HG02571 (cell line): ENCODE measurements around the gene MS4A1.
A peak's percentile ranks its signal among the peaks of the same experiment; 100 is the strongest.
"Not testable (repeated sequence)": the region's sequence is repeated elsewhere in the genome, so short reads cannot be mapped to it uniquely, and the experiment has no call there.

ENCODE experiments used
- ATAC-seq: cut with Tn5 transposase; IDR thresholded peaks from one replicate; pipeline ENCODE4 v1.9.1; 2021; ENCODE audit warnings: mild to moderate bottlenecking, moderate library complexity; ENCODE audit not compliant: unreplicated experiment

Gene MS4A1

DNA sequence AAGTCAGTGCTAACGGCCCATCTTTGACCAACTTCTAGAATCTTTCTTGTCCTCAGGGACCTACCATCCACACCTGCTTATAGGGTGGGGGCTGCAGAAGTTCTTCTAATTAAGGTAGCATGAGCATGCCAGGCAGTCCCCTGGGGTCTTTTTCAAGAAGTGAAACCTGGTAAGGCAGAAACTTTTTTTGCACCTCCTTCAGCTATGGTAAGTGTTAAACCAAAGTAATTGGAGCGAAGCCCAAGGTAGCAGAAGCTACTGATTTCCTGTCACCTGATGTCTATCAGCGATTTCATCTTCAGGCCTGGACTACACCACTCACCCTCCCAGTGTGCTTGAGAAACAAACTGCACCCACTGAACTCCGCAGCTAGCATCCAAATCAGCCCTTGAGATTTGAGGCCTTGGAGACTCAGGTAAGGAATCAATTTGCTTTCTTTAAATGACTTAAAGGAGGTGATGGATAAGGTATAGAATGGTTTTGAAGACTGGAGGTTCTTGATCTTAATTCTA is at the start of gene MS4A1:
Gene MS4A1 (plus strand): TSS at position 317 of the 512 bp plus-strand sequence. CDS start 6,528 bp downstream, outside the sequence.
- peak; percentile 86 for ATAC-seq

DNA sequence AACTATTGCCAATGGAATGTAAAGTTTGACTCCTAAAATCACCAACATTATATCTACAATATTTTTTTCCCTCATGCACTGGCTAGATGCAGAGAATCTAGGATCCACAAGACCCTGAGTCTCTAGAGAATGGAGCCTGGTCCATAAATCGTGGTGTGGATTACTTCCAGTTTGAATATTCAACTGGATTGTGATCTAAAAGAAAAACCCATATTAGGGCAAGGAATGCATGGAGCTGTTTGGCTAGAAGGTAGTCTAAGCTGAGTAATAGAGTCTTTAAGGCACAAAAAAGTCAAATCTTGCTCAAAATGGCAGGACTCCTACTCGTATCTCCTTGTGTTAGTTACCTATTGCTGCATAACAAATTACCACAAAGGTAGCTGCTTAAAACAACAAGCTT is 35.6 kb upstream of the MS4A1 start:
- no peak for ATAC-seq

DNA sequence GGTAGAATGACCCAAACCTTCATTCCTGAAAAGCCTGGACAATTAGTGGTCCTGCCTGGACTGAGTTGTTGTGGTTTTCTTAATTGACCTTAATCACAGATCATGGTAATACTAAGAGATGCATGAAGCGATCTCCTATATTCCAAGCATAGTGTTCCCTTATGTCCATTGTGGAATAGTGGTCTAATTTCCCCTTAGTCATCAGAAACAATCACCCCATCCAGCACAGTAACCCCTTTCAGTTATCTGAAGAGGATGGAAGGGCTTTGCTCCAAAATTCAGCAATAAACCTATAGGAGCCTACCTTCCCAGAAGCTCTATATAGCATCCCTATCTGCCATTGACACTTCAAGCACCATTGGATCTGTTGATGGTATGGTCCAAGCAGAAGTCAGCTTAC is 33.0 kb upstream of the MS4A1 start:
- ATAC-seq: no peak

DNA sequence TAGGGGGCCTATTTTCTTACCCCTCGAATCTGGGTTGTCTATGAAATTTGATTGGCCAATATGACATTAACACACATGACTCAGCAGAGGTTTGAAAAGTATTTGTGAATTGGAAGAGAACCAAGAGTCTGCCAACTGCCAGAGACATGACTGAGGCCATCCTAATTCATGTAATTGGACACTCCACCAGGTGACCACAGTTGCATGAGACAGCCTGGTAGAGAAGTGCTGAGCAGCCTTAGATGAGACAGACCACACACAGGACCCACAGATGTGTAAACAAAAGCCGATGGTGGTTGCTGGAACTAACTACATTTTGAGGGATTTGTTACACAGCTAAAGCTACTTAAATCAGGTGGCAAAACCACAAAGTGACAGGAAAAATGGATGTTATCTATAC is 27.1 kb upstream of the MS4A1 start:
- ATAC-seq: no peak

DNA sequence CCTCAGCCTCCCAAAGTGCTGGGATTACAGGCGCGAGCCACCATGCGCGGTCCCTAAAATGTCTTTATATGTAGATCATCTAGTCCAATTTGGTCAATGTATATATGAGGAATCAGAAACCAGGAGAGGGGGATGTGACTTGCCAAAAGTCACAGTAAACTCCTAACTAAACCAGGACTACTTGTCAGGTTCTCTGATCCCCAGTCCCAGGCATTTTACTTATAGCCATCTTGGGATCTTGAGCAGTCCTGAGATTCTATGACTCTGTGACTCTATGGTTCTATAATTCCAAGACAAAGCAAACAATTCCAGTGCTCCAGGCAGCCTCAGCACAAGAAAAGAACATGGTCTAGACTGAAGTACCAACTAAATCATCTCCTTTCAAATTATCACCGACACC is 26.4 kb upstream of the MS4A1 start, which contains the start of gene MS4A5:
Gene MS4A5 (plus strand): TSS at position 301 of the 400 bp plus-strand sequence. CDS start 103 bp downstream, outside the sequence.
- ATAC-seq: no peak

DNA sequence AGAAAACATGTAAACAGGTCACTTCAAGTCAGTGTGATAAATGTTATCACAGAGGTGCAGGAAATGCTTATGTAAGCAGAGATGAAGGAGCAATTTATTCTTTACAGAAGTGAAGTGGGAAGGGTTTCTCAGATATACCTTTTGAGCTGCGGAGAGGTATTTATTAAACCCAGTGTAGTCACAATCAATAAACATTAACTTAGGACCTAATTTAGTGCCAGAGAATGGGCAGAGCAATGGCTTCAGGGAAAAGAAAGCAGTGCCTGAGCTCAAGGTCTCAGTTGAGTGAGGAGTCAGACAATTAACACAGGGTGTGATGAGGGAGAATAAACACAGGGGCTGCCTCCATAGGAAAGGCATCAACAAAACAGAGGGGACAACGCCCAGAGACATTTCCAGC is 24.4 kb upstream of the MS4A1 start:
- ATAC-seq: no peak

DNA sequence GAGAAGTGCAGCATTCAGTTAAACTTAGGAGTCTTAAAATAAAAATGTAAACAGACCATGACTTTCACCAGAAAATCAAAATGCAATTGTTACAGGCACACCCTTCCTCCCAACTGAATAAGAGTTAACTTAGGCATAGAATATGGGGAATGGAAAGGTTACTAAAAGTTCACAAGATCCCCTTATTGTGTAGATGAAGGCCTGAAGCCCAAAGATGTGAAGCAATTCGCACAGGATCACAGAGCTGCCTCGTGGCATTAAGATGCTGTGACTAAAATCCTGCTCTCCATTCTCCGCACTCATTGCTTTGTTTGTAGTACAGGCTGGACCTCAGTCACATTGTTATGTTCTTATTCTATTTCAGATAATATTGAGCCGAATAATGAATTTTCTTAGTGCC is 22.2 kb upstream of the MS4A1 start:
- no peak for ATAC-seq

DNA sequence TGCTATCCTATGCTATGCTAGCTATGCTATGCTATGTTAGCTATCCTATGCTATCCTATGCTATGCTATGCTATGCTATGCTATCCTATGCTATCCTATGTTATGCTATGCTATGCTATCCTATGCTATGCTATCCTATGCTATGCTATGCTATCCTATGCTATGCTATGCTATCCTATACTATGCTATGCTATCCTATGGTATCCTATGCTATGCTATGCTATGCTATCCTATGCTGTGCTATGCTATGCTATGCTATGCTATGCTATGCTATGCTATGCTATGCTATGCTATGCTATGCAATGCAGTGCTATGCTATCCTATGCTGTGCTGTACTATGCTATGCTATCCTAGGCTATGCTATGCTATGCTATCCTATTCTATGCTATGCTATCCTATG is 8.6 kb upstream of the MS4A1 start:
- ATAC-seq: no peak

DNA sequence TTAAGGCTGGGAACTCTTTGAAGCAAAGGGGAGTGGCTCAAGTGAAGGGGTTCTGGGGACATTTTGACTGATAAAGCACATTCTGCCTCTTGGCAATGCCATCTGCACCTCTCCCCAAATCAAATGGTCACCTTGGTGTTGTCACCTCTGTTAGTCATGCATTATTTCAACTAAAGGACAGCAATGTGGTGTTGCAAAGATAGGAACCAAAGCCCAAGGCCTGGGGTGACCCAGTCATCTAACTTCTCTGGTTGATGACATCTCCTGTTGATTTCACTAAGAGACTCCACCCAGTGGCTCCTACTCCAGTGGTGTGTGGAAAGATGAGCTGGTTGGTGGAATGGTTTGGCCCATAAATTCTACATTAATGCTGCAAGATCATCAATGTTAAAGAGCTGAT is 7.8 kb upstream of the MS4A1 start:
- ATAC-seq: no peak

DNA sequence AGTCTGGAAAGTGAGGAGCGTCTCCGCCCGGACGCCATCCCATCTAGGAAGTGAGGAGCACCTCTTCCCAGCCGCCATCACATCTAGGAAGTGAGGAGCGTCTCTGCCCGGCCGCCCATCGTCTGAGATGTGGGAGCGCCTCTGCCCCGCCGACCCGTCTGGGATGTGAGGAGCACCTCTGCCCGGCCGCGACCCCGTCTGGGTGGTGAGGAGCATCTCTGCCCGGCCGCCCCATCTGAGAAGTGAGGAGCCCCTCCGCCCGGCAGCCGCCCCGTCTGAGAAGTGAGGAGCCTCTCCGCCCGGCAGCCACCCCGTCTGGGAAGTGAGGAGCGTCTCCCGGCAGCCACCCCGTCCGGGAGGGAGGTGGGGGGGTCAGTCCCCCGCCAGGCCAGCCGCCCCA is 4.5 kb upstream of the MS4A1 start:
- not testable (repeated sequence) for ATAC-seq

DNA sequence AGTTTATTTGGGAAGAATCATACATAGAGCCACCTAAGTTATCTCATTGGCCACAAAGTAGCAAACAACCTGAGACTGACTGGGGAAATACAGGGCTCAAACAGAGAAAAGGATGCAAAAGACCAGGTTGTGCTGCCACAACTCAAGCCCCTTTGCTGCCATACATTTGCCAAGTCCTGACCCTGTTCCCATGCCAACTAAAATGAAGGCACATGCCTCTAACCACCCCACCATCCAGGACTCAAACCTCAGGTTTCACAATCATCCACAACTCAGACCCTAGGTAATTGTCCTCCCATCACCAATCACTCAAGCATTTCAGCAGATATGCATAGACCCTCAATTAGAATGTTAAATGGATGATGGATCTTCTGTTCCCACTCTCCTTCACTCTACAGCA is 1.4 kb upstream of the MS4A1 start:
- no peak for ATAC-seq

DNA sequence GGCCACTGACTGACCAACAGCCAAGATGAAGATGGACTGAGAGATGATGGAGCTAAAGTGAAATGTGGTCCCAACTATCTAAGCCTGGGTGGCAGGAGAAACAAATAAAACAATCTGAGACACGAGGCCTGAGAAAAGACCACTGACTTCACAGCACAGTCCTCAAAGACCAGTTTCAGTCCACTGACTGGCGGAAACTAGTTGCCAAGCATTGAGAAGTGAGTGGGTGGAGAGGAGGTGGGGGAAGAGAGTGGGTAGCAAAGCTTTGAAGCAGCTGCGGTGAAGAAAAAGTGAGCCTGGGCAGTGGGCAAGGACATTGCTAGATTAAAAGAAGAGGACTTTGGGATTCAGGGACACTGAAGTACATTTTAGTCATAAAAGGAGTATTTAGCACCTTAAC is 1.9 kb downstream of the MS4A1 start:
- ATAC-seq: peak; percentile 43

DNA sequence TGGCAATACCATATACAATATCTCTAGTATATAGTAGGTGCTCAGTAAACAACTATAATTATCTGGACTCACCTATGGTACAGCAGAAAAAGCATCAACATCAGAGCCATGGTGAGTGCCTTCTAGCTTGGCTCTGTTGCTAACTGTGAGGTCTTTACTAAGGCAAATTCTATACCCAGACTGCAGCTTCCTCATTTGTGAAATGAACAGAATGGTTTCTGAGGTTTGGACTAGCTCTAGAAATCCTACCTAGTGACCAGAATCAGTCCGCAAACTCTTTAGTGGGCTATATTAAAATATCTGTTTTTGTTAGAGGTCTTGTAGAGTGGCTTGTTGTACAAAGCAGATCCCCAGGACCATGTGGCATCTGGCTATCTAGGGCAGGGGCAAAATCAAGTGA is 3.7 kb downstream of the MS4A1 start:
- no peak for ATAC-seq

DNA sequence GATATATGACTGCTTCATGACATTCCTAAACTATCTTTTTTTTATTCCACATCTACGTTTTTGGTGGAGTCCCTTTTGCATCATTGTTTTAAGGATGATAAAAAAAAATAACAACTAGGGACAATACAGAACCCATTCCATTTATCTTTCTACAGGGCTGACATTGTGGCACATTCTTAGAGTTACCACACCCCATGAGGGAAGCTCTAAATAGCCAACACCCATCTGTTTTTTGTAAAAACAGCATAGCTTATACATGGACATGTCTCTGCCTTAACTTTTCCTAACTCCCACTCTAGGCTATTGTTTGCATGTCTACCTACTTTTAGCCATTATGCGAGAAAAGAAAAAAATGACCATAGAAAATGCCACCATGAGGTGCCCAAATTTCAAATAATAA is 13.2 kb downstream of the MS4A1 start:
- no peak for ATAC-seq

DNA sequence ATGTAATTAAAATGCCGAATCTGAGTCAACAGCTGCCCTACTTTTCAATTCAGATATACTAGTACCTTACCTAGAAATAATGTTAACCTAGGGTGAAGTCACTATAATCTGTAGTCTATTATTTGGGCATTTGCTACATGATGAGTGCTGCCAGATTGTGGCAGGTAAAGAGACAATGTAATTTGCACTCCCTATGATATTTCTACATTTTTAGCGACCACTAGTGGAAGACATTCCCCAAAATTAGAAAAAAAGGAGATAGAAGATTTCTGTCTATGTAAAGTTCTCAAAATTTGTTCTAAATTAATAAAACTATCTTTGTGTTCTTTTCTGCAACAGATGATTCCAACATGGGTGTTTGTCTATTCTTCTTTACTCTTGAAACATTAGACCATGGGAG is 14.1 kb downstream of the MS4A1 start:
- no peak for ATAC-seq

DNA sequence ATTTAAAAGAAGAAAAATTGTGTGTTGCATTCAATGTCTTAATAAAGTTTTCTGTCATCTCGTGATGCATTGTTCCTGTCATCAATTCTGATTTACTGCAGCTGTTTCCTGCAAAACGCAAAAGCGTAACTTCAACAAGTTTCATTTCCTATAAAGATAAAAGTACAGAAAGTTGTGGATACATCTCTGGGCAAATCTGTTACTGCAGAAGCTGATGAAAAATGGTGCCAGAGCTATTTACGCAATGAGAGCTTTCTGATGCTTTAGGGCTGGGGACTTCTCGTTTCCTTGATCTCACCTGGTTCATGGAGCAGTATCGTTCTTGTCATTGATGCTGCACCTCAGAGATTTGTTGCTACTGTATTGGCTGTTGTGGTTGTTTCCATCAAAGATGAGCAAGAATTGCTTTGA is 21.4 kb downstream of the MS4A1 start:
- no peak for ATAC-seq

DNA sequence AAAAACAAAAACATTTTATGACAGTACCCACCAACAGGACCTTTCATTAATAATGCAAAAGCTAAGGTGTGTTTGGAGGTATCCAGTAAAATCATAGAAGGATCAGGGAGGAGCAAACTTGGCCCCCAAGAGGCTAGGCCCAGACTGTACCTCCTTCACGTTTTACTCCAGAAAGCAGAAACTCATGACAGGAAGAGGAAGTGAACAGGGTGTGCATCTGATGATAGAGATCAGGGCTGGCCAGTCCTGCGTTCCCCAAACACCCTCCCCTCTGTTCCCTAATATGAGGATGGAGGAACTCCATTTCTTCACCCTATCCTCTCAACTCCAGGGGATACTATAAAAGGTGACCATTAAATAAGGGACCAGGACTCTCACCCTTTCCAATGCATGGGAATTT is 26.7 kb downstream of the MS4A1 start:
- no peak for ATAC-seq

DNA sequence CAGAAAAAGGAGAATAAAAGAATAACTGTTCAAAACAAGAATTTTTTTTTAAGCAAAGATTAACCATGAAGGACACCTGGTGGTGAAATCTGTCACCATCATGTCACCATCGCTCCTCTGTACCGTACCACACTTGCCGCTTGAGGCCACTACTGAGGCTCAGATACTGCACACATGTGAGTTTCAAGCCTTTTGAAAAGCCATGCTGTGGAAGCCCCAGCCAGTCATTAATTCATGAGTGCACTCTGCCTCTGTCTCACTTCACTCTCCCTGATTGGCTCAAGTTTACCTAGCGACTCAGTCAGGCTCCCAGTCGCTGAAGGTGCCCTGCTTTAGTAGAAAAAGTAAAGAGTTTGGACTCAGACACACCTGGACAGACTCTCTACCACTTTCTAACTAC is 30.3 kb downstream of the MS4A1 start:
- ATAC-seq: peak; percentile 100

DNA sequence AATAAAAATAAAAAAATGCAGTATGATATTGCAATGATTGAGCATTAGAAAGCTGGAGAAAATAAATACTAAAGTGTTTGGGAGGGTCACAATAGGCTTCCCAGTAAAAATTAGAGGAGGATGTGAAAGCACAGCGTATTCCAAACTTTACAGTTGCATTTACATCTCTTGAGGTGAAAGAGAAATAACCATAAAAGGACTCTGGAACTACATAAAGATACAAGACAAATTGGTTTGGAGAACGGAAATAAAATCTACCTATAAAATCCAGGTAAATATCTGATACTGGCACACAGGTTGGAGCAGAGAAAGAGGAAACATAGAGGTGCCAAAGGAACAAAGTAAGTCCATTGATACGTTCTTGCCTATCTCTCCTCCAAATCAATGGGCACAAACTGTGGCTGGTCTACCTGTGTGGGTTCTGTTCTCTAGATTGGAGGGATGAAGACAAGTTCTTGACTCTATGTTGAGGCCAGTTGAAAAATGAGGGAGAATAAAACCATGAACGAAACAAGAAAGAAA is 36.9 kb downstream of the MS4A1 start, which contains the start of gene MS4A12:
Gene MS4A12 (plus strand): TSS at position 291 of the 522 bp plus-strand sequence. CDS start 4,541 bp downstream, outside the sequence.
- ATAC-seq: no peak

DNA sequence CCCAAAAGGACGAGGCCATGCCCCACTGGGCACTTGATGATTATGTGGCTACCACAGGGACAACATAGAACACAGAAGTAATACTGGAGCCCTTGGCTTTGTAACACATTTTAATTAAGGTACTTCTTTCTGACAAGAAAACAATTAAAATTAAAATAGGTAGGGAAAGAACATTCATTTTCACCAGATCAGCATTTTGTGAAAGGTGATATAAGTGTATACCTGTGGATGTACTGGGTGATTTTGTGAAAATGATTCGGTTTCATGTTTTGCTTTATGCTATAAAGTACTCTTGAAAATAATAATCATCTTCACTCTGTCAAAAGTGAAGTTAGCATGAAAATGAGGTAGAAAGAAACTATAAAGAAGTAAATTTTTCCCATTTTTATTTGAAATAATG is 37.8 kb downstream of the MS4A1 start:
- no peak for ATAC-seq

DNA sequence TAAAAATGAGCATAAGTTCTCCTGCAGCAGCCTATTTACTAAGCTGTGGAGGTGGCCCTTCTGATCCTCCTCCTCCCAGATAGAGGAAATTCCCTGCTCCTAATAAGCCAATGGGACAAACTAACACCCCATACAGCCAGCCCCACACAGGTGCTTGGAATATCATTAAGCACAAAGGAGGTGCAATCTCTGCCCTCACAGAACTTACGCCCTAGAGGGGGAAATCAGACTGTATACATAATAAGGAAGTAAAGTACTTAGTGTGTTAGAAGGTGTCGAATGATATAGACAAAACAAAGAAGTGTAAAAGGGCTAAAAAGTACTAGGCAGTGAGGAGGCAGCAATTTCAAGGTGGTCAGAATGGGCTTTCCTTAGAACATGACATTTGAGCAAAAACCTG is 42.8 kb downstream of the MS4A1 start:
- ATAC-seq: no peak

DNA sequence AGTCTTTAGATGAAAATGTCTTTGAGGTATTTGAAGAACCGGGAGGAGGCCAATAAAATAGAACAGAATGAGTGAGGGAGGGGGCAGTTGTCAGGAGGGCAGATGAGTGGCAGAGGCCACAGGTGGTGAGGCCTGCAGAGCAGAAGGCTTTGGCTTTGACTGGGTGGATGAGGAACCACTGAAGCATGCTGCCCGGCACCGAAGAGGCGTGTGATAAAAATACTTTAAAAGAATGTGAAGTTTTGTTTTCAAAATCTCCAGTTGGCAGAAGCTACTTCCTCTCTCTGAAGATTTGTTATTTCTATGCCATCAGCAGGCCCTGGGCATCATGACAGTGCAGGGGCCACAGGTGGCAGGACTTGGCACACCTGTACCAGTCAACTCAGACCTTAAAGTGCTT is 43.2 kb downstream of the MS4A1 start:
- no peak for ATAC-seq

DNA sequence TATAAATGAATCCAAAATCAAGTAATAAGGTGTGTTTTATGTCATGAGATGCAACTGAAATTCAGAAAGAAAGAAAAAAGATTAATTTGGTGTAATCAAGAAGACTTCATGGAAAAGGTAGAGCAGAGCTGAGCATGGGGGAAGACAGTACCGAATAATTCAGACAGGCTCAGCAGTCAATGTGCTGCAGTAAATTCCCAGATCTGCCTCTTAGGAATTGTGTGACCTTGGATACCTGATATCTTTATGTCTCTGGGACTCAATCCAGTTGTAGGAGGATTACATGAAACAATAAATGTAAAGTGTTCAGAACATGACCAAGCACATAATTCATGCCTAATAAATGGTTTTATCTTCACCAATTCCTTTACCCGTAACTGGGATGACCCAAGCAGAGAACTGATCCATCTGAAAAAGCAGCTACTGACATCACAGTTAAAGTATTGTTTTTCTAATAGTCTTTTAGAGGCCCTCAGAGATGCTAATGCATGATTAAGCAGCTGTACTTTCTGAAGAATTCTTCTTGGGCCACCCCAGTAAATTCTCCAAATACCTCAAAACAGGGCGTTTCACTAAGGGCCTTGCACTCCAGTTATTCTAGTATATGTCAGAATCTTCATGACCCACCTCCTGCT is 44.7 kb downstream of the MS4A1 start:
- no peak for ATAC-seq
